Hepatocyte (in vitro differentiated cells): ENCODE measurements around the gene SLC27A2. TPM values are rescaled to one million over a fixed set of nuclear protein-coding genes. Genes with fewer than 3 reads are reported as not detected.

Experiments used
- DNase-seq: peaks from one replicate; pipeline ENCODE4 v3.0.0-alpha.2; 2016; ENCODE audit warnings: low spot score
- H2AFZ ChIP-seq: fragments of 200-600 bp; sonication (generic); 2 replicates; pipeline ENCODE4 v1.6.0; 2016; ENCODE audit warnings: antibody characterized with exemption, mild to moderate bottlenecking
- H3K27ac ChIP-seq: fragments of 200-600 bp; sonication (generic); 2 replicates; pipeline ENCODE4 v1.5.1; 2016; ENCODE audit warnings: mild to moderate bottlenecking
- H3K27me3 ChIP-seq: fragments of 200-600 bp; sonication (generic); 2 replicates; pipeline ENCODE4 v1.6.1; 2016
- H3K36me3 ChIP-seq: fragments of 200-600 bp; sonication (generic); replicated peaks from 2 replicates; pipeline ENCODE4 v1.5.1; 2016; ENCODE audit warnings: low read depth; ENCODE audit not compliant: insufficient read depth
- H3K4me1 ChIP-seq: fragments of 200-600 bp; sonication (generic); 2 replicates; pipeline ENCODE4 v1.5.1; 2016; ENCODE audit warnings: mild to moderate bottlenecking, moderate library complexity; ENCODE audit not compliant: insufficient read depth
- H3K4me2 ChIP-seq: fragments of 200-600 bp; sonication (generic); 2 replicates; pipeline ENCODE4 v1.6.0; 2016
- H3K4me3 ChIP-seq: fragments of 200-600 bp; sonication (generic); 2 replicates; pipeline ENCODE4 v1.5.1; 2016; ENCODE audit warnings: mild to moderate bottlenecking
- H3K79me2 ChIP-seq: fragments of 200-600 bp; sonication (generic); 2 replicates; pipeline ENCODE4 v1.6.0; 2017; ENCODE audit warnings: mild to moderate bottlenecking
- H3K9me2 ChIP-seq: fragments of 200-600 bp; sonication (generic); replicated peaks from 2 replicates; pipeline ENCODE4 v1.6.0; 2017; ENCODE audit warnings: mild to moderate bottlenecking; ENCODE audit not compliant: insufficient read depth
- H3K9me3 ChIP-seq: fragments of 200-600 bp; sonication (generic); 2 replicates; pipeline ENCODE4 v1.5.1; 2016; ENCODE audit warnings: low read depth, mild to moderate bottlenecking
- H4K20me1 ChIP-seq: fragments of 200-600 bp; sonication (generic); 2 replicates; pipeline ENCODE4 v1.6.0; 2016; ENCODE audit warnings: mild to moderate bottlenecking; ENCODE audit not compliant: insufficient read depth, poor library complexity, severe bottlenecking
- CTCF ChIP-seq: fragments of 200-600 bp; sonication (generic); IDR thresholded peaks from 2 replicates; pipeline ENCODE4 v1.5.1; 2016; ENCODE audit warnings: antibody characterized with exemption, mild to moderate bottlenecking; ENCODE audit not compliant: poor library complexity
- EZH2 ChIP-seq: fragments of 200-600 bp; sonication (generic); IDR thresholded peaks from 2 replicates; pipeline ENCODE4 v1.6.1; 2016; ENCODE audit warnings: antibody characterized with exemption, mild to moderate bottlenecking, borderline replicate concordance
- EZH2phosphoT487 ChIP-seq: fragments of 200-600 bp; sonication (generic); IDR thresholded peaks from one replicate; pipeline ENCODE4 v1.6.1; 2018; ENCODE audit warnings: antibody characterized with exemption, mild to moderate bottlenecking, low read depth, moderate library complexity; ENCODE audit not compliant: unreplicated experiment, severe bottlenecking
- WGBS: methylation state at CpG from one replicate; pipeline ENCODE4 v1.1.6; 2016; ENCODE audit warnings: low lambda C conversion rate; ENCODE audit errors: missing lambda C conversion rate; 5-methylcytosine and 5-hydroxymethylcytosine counted together
- polyA plus RNA-seq: library from polyadenylated mRNA; unstranded; fragments of >200 nt; fragmentation: Nextera tagmentation; extraction: Ambion mirVana; gene quantifications from 2 replicates; pipeline ENCODE4 v1.2.1, GENCODE V29; 2016
- total RNA-seq: library from RNA; depleted of rRNA; stranded (reverse); fragments of >200 nt; gene quantifications from 2 replicates; pipeline ENCODE4 v1.2.3, GENCODE V29; 2014

The SLC27A2 gene
- total and polyA plus RNA-seq, 2 experiments from 2014 or later, result 24.8 to 41.3 TPM

DNA sequence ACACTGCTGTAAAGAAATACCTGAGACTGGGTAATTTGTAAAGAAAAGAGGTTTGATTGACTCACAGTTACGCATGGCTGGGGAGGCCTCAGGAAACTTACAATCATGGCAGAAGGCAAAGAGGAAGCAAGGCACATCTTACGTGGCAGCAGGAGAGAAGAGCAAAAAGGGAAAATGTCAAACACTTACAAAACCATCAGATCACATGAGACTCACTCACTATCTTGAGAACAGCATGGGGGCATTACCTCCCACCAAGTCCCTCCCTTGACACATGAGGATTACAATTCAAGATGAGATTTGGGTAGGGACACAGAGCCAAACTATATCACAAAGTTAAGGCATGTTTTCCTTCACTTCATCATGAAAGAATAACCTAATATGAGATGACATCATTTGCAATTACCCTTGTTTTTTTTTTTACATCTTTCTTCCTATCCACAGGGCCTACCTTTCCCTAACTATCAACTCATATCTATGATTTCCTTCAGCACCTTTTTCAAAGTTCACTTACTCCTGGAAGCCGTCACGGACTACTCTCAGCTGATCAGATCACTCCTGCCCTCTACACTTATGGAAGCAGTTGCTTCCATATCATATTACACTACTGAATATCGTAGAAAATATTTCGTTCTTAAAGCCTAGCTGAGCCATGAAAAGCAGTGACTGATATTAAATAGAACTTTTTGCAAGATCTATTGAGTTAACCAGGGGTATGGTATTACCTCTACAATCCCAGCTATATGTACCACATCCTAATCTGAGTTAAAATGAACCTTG lies 37.5 kb upstream of the SLC27A2 start:
- Histone ChIP-seq H3K4me1 (no peaks in the 10 kb centered on the region), H4K20me1 (no peaks in the 10 kb centered on the region), H3K9me3 (no peaks in the 10 kb centered on the region), H3K9me2 (no peaks in the 10 kb centered on the region), H3K27ac (no peak overlapping the region), H3K27me3 (no peaks in the 10 kb centered on the region), H3K4me2 (no peak overlapping the region), H3K79me2 (no peaks in the 10 kb centered on the region), H3K4me3 (no peak overlapping the region), H3K36me3 (no peaks in the 10 kb centered on the region), H2AFZ (no peak overlapping the region)
- DNase-seq, result no peak
- TF ChIP-seq CTCF (no peak), EZH2phosphoT487 (no peak), EZH2 (no peak)
- WGBS, result 54% methylated on average over 6 of the region's 6 CpGs

- no peaks in the 10 kb centered on the region for H3K36me3 ChIP-seq
- no peak overlapping the region for H3K4me3 ChIP-seq
- no peaks in the 10 kb centered on the region for H3K9me2 ChIP-seq
- H3K27me3 ChIP-seq, result no peaks in the 10 kb centered on the region
- no peaks in the 10 kb centered on the region for H3K4me1 ChIP-seq
- TF ChIP-seq EZH2 (no peak), EZH2phosphoT487 (no peak), CTCF (peak; percentile 63)
- no peaks in the 10 kb centered on the region for H3K79me2 ChIP-seq
- no peaks in the 10 kb centered on the region for H4K20me1 ChIP-seq
- H2AFZ ChIP-seq, result no peak overlapping the region
- peak; percentile 82 for DNase-seq
- H3K9me3 ChIP-seq, result no peaks in the 10 kb centered on the region
- 11% methylated on average over 2 of the region's 2 CpGs for WGBS
- no peak overlapping the region for H3K27ac ChIP-seq
- H3K4me2 ChIP-seq, result no peak overlapping the region
Observed at GRCh38 chr15:50145451-50145872, 36.5 kb upstream of the SLC27A2 start.

DNA sequence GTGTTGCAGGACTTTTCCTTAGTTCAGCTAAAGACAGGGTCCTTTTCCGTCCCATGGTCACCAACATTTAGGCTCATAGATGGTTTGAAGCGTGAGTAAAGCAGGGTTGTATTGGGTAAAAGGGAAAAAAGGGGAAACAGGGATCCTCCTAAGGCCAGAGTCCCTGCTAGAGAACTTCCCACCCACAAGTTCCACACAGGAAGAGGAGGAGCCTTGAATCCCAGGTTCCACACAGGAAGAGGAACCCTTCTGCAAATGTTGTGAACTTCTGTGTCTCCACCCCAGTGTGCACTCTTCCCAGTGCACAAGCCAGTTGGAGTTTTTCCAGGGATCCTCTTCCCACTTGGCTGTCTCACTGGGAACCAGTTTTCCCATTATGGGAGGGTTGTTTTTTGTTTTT lies 35.4 kb upstream of the SLC27A2 start:
- Histone ChIP-seq H3K4me1 (no peaks in the 10 kb centered on the region), H2AFZ (no peak overlapping the region), H3K79me2 (no peaks in the 10 kb centered on the region), H3K4me2 (no peak overlapping the region), H3K27me3 (no peaks in the 10 kb centered on the region), H3K4me3 (no peak overlapping the region), H3K27ac (no peak overlapping the region), H4K20me1 (no peaks in the 10 kb centered on the region), H3K36me3 (no peaks in the 10 kb centered on the region), H3K9me3 (no peaks in the 10 kb centered on the region), H3K9me2 (no peaks in the 10 kb centered on the region)
- DNase-seq, result no peak
- no peak for TF ChIP-seq EZH2
- TF ChIP-seq EZH2phosphoT487, result no peak
- TF ChIP-seq CTCF, result no peak
- 92% methylated on average over 2 of the region's 2 CpGs for WGBS
